Measurements from ENCODE around the gene MMP27. TPM values are rescaled to one million over a fixed set of nuclear protein-coding genes. Genes with fewer than 3 reads are reported as not detected.
A peak's percentile ranks its signal among the peaks of the same experiment; 100 is the strongest.

Gene MMP27
- total RNA-seq, 1 donor from 2014 or later: not detected

DNA sequence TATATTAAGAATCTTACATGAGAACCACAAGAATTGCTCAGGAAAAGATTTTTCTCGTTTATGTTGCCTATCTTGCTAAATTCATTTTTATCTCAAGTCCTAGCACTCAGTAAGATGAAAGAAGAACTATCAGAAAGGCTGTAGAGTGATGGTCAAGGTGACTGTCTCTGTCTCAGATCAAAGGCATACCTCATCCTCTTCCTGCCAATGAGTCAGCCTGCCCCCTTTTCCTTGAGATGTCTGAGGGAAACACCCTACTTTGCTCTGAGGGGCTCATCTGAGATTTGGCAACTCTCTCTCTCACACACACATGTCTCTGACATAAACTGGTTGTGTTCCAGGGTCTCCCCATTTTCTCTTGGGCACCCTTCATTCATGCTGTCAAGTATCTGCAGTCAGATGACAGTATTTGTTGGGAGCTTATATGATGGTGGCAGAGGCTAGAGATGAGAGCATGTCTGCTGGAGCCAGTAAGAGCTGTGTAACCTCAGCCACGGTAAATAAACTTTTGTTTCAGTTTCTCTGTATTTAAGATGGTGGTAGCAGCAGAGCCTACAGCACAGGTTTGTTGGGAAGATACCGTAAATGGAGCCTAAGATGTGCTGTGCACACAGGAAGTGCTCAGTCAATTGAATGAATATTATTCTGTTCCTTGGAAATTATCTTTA is 1.6 kb downstream of the MMP27 start:
- no peak for DNase-seq (ENCODE audit: low spot score)
- no peak for ATAC-seq

DNA sequence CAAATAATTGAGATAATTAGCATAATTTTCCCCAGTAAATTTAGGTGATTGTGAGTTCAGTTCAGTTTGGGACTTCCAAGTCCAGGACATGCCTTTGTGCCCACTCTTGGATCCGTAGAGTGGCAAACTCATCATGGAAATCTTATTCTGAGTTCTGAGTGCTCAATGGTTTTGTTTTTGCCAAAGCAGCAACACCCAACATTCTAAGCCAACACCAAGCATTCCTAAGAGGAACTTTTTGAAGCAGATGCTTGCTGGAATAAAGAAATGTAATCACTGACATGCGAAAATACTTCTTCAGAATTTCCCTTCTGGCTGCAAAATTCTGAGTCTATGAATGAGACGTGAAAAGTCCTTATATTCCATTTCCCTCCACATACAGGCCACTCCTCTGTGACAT is 10.4 kb downstream of the MMP27 start:
- ATAC-seq (no peak), DNase-seq (ENCODE audit: low spot score) (no peak)

DNA sequence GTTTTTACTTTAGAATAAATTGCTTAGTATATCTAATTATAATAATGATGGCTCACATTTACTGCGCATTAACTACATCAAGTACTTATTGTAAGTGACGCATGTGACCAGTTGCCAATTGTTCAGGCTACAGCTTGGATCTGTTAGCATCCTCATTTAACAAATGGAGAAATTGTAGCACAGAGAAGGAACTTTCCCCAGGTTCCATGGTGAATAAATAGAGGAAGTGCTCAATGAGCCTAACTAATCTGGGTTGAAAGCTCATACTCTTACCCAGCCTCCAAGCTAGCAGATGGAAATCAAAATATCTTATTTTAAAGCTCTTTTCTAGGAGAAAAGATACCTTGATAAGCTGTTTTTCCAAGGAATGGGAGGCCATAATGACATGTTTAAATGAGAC is 19.8 kb downstream of the MMP27 start:
- ATAC-seq (no peak), DNase-seq (ENCODE audit: low spot score) (no peak)

- DNase-seq (ENCODE audit: low spot score): no peak
- ATAC-seq: no peak
Observed at GRCh38 chr11:102685338-102685737, 20.2 kb downstream of the MMP27 start.

- ATAC-seq (no peak), DNase-seq (ENCODE audit: low spot score) (no peak)
Observed at GRCh38 chr11:102683277-102683676, 22.3 kb downstream of the MMP27 start.

DNA sequence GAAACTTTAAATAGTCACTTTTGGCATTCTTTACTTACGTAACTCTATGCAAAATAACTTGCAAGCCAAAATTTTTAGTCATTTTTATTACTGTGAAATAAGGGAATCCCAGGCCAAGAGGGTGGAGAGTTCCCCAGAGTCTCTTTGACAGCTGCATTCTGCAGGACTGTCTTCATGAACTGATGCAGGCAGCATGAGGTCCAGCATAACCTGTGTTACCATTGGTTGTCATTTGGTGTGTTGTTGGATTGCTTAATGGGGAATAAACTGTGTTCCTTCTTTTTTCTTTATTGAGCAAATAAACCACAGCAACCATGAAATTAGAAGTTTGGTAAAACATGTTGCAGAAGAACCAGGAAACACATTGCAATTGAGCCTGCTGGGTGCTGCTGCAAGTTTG is 24.6 kb downstream of the MMP27 start:
- DNase-seq (ENCODE audit: low spot score) (no peak), ATAC-seq (no peak)

DNA sequence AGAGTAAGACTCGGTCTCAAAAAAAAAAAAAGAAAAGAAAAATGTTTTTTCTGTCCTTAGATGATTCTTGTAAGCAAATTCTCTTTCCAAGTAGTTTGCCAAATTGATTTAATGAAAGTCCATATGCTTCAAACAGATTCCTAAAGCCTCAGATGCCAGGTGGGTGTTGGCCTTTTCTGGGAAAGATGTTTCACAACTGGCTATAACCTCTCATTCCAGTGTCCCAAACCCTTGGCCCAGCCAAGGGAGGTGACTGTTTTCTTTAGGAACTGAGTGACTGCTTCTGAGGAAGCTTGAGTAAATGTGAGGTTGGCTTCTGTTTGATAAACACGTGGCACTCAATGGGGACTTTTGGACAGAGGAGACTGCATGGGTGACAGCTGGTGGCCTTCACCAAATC is 27.5 kb downstream of the MMP27 start:
- ATAC-seq (no peak), DNase-seq (ENCODE audit: low spot score) (no peak)

GRCh38 chr11:102676084-102676483 is 29.5 kb downstream of the MMP27 start:
- DNase-seq (ENCODE audit: low spot score) (no peak), ATAC-seq (no peak)

DNA sequence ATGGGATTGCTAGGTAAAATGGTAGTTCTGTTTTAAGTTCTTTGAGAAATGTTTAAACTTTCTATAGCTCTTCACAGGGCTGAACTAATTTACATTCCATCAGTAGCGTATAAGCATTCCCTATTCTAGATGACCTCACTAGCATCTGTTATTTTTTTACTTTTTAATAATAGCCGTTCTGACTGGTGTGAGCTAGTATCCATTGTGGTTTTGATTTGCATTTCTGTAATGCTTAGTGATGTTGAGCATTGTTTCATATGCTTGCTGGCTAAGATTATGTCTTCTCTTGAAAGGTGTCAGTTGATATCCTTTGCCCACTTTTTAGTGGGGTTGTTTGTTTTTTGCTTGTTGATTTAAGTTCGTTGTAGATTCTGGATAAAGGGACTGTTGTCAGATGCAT is 35.9 kb downstream of the MMP27 start:
- ATAC-seq (no peak), DNase-seq (ENCODE audit: low spot score) (no peak)

GRCh38 chr11:102666331-102666957 is 39.1 kb downstream of the MMP27 start:
- DNase-seq (ENCODE audit: low spot score) (no peak), ATAC-seq (peak; percentile 91)

DNA sequence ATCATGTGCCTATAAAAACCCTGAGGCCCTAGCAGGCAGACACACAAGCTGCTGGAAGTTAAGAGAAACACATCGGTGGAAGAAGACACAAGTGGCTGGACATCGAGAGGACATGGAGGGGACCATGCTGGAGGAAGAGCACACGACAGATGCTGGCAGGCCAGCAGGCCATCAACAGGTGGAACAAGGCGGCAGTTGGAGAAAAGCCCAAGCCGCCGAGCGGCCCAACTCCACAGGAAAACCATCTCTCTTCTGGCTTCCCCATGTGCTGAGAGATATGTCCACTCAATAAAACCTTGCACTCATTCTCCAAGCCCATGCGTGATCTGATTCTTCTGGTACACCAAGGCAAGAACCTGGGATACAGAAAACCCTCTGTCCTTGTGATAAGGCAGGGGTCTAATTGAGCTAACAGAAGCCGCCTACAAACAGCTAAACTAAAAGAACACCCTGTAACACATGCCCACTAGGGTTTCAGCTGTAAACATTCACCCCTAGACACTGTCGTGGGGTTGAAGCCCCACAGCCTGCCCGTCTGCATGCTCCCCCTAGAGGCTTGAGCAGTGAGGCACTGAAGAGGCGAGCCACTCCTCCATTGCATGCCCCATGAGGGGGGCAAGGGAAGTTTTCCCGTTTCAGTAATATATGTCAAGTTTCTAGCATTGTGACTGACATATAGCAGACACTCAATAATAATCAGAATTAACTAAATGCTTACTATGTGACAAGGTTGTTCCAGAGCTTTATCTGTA is 41.4 kb downstream of the MMP27 start:
- ATAC-seq: peak; percentile 39

GRCh38 chr11:102662607-102663006 is 43.0 kb downstream of the MMP27 start:
- DNase-seq (ENCODE audit: low spot score) (no peak), ATAC-seq (no peak)

More for the DNA sequence above, 41.4 kb downstream of the MMP27 start:
- no peak for DNase-seq (ENCODE audit: low spot score)

DNA sequence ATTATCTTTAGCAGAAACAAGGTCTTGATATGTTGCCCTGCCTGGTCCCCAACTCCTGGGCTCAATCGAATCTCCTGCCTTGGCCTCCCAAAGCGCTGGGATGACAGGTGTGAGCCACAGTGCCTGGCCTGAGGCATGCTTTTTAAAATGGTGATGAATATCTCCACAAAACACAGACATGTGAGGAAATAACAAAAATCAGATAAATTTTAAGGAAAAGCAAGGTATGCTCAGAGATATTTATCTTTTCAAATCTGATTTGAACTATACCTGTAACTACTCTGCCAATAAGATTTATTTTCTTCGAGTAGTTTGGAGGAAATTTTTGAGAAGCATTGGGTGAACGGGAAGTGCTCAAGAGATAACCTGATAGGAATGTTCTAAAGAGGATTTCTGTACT is 44.5 kb downstream of the MMP27 start:
- DNase-seq (ENCODE audit: low spot score) (no peak), ATAC-seq (no peak)

DNA sequence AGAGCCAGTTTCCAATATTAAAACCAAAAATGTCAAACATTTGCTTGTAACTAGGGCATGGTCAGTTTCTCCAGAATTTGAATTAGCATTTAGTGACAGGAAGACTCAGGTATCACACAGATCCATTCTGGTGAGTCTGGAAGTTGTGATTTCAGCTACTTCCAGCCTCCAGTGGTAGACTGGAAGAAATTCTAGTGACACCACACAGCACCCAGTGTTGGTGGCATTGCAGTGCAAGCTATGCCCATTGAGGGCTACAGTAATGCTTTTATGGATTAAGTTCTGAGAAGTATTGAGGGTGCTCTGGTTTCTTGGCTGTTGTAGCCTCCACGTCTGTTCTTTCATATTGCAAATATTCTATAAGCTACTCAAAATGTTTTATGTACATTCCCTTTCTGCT is 49.0 kb downstream of the MMP27 start:
- no peak for ATAC-seq
- no peak for DNase-seq (ENCODE audit: low spot score)

DNA sequence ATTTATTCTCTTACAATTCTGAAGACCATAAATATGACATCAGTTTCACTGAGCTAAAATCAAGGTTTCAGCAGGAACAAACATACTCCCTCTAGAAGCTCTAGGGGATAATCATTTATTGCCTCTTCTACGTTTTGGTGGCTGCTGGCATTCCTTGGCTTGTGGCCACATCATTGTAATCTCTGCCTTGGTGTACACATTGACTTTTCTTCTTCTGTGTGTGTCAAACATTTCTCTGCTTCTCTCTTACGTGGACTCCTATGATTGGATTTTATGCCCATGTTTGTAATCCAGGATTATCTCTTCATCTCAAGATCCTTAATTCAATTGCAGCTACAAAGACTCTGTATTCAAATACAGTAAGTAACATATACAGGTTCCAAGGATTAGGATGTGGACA is 50.0 kb downstream of the MMP27 start:
- ATAC-seq (no peak), DNase-seq (ENCODE audit: low spot score) (no peak)

- no peak for DNase-seq (ENCODE audit: low spot score)
Observed at GRCh38 chr11:102654761-102655160, 50.8 kb downstream of the MMP27 start.

DNA sequence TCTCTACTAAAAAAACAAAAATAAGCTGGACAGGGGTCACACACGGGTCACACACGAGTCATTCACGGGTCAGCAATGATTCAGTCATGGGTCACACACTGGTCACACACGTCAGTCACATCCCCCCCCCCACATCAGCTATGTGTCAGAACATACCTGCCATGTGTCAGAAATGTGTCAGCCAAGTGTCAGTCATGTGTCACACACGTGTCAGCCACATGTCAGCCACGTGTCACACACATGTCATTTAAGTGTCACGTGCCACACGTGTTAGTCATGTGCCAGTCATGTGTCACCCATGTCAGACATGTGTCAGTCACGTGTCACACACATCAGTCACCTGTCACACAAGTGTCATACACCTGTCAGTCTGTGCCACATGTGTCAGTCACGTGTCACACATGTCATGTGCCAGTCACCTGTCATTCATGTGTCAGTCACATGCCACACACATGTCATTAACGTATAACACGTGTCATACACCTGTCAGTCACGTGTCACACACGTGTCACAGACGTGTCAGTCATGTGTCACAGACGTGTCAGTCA is 51.8 kb downstream of the MMP27 start:
- DNase-seq (ENCODE audit: low spot score) (no peak), ATAC-seq (no peak)

More at GRCh38 chr11:102654761-102655160, 50.8 kb downstream of the MMP27 start:
- no peak for ATAC-seq

DNA sequence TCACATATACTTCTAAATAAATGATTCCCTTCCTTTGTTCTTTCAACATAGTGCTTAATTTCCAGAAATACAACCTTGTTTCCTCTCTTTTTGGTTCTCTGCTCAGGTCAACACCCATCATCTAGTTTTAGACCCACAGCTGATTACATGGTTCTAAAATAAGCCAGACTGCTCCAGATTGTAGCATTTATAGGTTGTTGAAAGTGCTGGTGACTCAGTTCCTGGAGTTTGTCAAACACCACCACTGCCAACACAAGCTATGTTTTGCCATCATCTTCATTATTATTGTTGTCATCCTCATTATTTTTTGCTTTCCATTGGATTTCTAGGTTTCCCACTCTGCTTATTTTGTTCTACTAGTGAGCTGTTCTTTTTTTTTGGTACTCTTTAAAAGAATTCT is 58.1 kb downstream of the MMP27 start:
- no peak for ATAC-seq
- no peak for DNase-seq (ENCODE audit: low spot score)

DNA sequence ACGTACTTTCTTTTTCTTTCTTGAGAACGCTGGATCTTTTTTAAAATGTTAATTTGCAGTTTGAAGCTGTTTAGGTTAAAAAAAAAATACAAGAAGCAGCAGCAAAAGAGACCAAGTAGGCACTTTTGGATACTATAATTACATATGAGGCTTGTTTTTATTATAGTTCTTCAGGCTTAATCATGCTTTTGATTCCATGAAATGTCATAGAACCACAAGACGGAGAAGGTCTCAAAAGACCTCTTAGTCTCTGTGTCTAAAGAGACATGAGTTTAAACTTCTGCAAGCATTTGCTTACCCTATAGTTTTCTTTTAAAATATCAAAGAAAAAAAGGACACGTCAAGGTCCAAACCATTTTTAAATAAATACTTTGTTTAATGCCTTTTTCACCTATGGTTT is 61.6 kb downstream of the MMP27 start:
- DNase-seq (ENCODE audit: low spot score): no peak
- ATAC-seq: no peak
